22Rv1 (cell line): ENCODE data around the gene PCCA.

Experiments used
- ZFX ChIP-seq: fragments of 450-650 bp; IDR thresholded peaks from 2 replicates; pipeline ENCODE4 v1.6.1; 2017; ENCODE audit warnings: antibody characterized with exemption, borderline replicate concordance
- TF ChIP-seq, protein P1 (sequence below): fragments of 450-650 bp; IDR thresholded peaks from 2 replicates; pipeline ENCODE4 v1.5.1; 2017; ENCODE audit warnings: mild to moderate bottlenecking

DNA sequence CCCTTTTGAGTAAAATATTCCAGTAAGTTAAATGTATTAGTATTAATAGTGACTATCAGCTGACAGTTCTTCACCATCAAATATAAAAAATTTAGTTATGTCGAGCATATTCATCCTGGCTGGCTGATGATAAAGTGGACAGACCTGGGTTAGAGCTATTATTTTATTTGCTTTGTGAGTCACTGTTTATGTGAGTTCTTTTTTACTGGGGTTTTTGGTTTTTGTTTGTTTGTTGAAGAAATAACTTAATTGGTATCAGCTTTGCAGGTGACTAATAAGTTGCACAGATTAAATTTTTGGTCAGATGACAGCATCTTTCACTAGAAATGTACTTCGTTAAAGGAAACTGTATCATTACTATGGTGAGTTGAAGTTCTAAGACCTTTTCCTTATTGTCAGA lies 275.0 kb downstream of the PCCA start:
- TF ChIP-seq ZFX: no peak
- TF ChIP-seq, protein P1, sequence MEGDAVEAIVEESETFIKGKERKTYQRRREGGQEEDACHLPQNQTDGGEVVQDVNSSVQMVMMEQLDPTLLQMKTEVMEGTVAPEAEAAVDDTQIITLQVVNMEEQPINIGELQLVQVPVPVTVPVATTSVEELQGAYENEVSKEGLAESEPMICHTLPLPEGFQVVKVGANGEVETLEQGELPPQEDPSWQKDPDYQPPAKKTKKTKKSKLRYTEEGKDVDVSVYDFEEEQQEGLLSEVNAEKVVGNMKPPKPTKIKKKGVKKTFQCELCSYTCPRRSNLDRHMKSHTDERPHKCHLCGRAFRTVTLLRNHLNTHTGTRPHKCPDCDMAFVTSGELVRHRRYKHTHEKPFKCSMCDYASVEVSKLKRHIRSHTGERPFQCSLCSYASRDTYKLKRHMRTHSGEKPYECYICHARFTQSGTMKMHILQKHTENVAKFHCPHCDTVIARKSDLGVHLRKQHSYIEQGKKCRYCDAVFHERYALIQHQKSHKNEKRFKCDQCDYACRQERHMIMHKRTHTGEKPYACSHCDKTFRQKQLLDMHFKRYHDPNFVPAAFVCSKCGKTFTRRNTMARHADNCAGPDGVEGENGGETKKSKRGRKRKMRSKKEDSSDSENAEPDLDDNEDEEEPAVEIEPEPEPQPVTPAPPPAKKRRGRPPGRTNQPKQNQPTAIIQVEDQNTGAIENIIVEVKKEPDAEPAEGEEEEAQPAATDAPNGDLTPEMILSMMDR: no peak
